ENCODE results near the gene MYH11. TPM values are rescaled to one million over a fixed set of nuclear protein-coding genes. Genes with fewer than 3 reads are reported as not detected.

Gene MYH11
- total RNA-seq, 1 donor from 2014 or later = 102 TPM

DNA sequence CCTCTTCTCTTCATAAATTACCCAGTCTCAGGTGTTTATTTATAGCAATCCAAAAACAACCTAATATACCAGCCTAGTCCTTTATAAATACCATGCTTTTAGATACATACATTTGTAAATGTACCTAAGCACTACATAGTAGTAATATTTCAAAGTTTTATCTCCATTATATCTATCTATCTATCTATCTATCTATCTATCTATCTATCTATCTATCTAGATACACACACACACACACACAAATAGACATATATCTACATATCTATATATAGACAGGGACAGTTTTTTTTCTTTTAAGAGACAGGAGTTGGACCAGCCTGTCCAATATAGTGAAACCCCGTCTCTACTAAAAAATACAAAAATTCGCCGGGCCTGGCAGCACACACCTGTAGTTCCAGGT, 25.7 kb upstream of the MYH11 start:
- Histone ChIP-seq H3K4me1 (peaks cover 20% of the 10 kb centered on the region), H3K4me3 (no peak overlapping the region), H3K9me3 (no peaks in the 10 kb centered on the region), H3K27me3 (ENCODE audit: low read depth) (no peaks in the 10 kb centered on the region), H3K27ac (no peak overlapping the region), H3K36me3 (peaks cover 58% of the 10 kb centered on the region)
- intact Hi-C loops (cut with DNase I) = no loop called here
- TF ChIP-seq, protein P1, sequence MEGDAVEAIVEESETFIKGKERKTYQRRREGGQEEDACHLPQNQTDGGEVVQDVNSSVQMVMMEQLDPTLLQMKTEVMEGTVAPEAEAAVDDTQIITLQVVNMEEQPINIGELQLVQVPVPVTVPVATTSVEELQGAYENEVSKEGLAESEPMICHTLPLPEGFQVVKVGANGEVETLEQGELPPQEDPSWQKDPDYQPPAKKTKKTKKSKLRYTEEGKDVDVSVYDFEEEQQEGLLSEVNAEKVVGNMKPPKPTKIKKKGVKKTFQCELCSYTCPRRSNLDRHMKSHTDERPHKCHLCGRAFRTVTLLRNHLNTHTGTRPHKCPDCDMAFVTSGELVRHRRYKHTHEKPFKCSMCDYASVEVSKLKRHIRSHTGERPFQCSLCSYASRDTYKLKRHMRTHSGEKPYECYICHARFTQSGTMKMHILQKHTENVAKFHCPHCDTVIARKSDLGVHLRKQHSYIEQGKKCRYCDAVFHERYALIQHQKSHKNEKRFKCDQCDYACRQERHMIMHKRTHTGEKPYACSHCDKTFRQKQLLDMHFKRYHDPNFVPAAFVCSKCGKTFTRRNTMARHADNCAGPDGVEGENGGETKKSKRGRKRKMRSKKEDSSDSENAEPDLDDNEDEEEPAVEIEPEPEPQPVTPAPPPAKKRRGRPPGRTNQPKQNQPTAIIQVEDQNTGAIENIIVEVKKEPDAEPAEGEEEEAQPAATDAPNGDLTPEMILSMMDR (IDR thresholded peaks at IDR 0.05) = no peak
- ATAC-seq (no peak), DNase-seq (no peak)

DNA sequence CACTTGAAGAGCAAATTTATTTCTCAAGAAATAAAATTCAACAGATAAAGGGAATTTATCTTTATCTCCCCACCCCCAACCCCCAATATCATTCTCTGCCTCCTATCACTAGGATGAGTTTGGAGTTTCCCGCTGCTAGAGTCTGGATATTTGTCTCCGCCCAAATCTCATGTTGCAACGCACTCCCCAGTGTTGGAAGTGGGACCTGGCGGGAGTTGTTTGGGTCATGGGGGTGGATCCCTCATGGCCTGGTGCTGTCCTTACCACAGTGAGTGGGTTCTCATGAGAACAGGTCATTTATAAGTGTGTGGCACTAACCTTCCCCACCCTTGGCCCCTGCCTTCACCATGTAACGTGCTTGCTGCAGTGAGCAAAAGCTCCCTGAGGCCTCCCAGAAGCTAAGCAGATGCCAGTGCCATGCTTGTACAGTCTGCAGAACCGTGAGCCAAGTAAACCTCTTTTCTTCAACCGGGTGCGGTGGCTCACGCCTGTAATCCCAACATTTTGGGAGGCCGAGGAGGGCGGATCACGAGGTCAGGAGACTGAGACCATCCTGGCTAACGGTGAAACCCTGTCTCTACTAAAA, 25.1 kb upstream of the MYH11 start:
- Histone ChIP-seq H3K4me1 (peaks cover 13% of the 10 kb centered on the region), H3K9me3 (no peaks in the 10 kb centered on the region), H3K4me3 (no peak overlapping the region), H3K27ac (no peak overlapping the region), H3K27me3 (ENCODE audit: low read depth) (no peaks in the 10 kb centered on the region), H3K36me3 (peaks cover 65% of the 10 kb centered on the region)
- TF ChIP-seq, protein P1 (IDR thresholded peaks at IDR 0.05) = no peak
- intact Hi-C loops (cut with DNase I) = no loop called here
- DNase-seq = no peak
- ATAC-seq = no peak

DNA sequence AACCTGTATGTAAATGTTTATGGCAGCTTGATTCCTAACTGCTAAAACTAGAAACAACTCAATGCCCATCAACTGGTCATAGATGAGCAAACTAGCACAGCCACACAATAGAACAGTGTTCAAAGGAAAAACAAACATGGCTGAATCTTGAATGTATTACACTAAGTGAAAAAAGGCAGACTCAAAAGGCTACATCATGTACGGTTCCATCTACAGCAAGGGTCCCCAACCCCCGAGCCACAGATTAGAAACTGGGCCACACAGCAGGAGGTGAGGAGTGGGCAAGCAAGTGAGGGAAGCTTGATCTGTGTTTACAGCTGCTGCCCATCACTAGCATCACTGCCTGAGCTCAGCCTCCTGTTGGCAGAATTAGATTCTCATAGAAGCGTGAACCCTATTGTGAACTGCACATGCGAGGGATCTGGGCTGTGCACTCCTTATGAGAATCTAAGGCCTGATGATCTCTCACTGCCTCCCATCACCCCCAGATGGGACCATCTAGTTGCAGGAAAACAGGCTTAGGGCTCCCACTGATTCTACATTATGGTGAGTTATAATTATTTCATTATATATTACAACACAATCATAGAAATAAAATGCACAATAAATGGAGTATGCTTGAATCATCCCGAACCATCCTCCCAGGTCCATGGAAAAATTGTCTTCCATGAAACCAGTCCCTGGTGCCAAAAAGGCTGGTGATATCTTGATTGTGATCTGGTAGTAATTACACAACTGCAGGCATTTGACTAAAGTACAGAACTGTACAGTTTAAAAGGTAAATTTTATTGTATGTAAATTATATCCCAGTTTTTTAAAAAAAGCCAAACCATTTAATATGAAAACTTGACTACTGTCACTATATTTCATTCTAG, 23.8 kb upstream of the MYH11 start:
- intact Hi-C loops (cut with DNase I) = no loop called here
- Histone ChIP-seq H3K4me3 (no peak overlapping the region), H3K36me3 (peaks cover 74% of the 10 kb centered on the region), H3K27me3 (ENCODE audit: low read depth) (no peaks in the 10 kb centered on the region), H3K4me1 (peaks cover 4% of the 10 kb centered on the region), H3K27ac (no peak overlapping the region), H3K9me3 (no peaks in the 10 kb centered on the region)
- DNase-seq = no peak
- no peak for ATAC-seq
- TF ChIP-seq, protein P1 (IDR thresholded peaks at IDR 0.05) = no peak

DNA sequence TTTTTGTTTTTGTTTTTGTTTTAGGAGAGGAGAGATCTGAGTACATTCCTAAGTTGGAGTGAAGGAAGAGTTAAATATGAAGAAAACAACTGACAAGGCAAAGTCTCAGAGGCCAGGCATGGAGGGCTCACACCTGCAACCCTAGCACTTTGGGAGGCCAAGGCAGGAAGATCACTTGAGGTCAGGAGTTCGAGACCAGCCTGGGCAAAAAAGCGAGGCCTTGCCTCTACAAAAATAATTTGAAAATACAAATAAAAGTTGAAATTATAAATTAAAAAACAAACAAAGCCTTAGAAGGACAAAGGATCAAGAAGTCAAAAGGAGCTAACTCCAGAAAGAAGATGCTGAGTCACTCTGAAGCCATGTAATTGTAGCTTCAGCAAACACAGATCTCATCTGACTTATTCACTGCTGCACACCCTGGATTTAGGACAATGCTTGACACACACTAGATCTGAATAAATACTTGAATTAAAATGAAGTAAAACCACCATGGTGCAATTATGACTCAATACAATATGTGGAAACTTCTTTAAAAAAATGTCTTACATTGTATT, 22.5 kb upstream of the MYH11 start:
- intact Hi-C loops (cut with DNase I) = loop anchor here (10.0 kb wide), 1 partner anchor 245 kb away; no protein-coding TSS in a partner anchor

DNA sequence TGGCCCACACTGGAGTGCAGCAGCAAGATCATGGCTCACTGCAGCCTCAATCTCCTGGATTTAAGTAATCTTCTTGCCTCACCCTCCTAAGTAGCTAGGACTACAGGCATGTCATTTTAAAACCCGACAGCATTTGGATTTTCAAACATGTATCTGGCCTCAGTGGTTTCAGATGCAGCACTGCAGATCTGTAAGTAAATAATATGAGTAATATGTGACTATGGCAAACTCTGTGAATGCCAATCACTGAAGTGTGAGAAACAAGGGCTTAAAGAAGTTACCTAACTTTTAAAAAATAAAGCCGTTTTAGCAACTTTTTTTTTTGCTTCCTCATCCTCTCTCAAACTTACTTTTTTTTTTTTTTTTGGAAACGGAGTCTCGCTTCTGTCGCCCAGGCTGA, 19.7 kb upstream of the MYH11 start:
- TF ChIP-seq, protein P1 (IDR thresholded peaks at IDR 0.05) = no peak
- Histone ChIP-seq H3K27me3 (ENCODE audit: low read depth) (no peaks in the 10 kb centered on the region), H3K27ac (no peak overlapping the region), H3K4me1 (peaks cover 8% of the 10 kb centered on the region), H3K9me3 (no peaks in the 10 kb centered on the region), H3K36me3 (peaks cover 65% of the 10 kb centered on the region), H3K4me3 (no peak overlapping the region)
- DNase-seq = no peak
- intact Hi-C loops (cut with DNase I) = loop anchor here (10.0 kb wide), 1 partner anchor 248 kb away; no protein-coding TSS in a partner anchor
- no peak for ATAC-seq

More for the DNA sequence above, 22.5 kb upstream of the MYH11 start:
- peaks cover 74% of the 10 kb centered on the region for H3K36me3 ChIP-seq
- ATAC-seq (peak in 1 of 2 donors; percentile 39), DNase-seq (no peak)
- no peaks in the 10 kb centered on the region for H3K27me3 ChIP-seq (ENCODE audit: low read depth)
- H3K27ac ChIP-seq = no peak overlapping the region
- TF ChIP-seq, protein P1 (IDR thresholded peaks at IDR 0.05) = no peak
- H3K4me3 ChIP-seq = no peak overlapping the region
- H3K9me3 ChIP-seq = no peaks in the 10 kb centered on the region
- peaks cover 8% of the 10 kb centered on the region for H3K4me1 ChIP-seq
